ENCODE measurements around the gene ALDH7A1. TPM values are rescaled to one million over a fixed set of nuclear protein-coding genes. Genes with fewer than 3 reads are reported as not detected.

Gene ALDH7A1
- total RNA-seq, 1 donor from 2014 or later = 12.5 TPM

Other genes starting within 250 kb of the ALDH7A1 start
- 9.4 and 13.3 TPM in 2 replicates for gene GRAMD2B, start 171.8 kb downstream of the ALDH7A1 start, total RNA-seq
- 26.6 and 31.2 TPM in 2 replicates for gene PHAX, start 5.7 kb upstream of the ALDH7A1 start, total RNA-seq
- gene LMNB1, start 181.9 kb upstream of the ALDH7A1 start, total RNA-seq = 13.3 and 32.0 TPM in 2 replicates

Data from lung microvascular endothelial cell (primary cell).